Measurements from ENCODE around the gene LAMP1. TPM values are rescaled to one million over a fixed set of nuclear protein-coding genes. Genes with fewer than 3 reads are reported as not detected.

The LAMP1 gene
- total RNA-seq, 2 experiments from 2014 or later: 72.2 to 80.7 TPM

GRCh38 chr13:113320226-113320875 lies 23.3 kb downstream of the LAMP1 start:
- H3K27ac ChIP-seq (ENCODE audit: low read depth in 1 of 2, low read length in 2 of 2): no peak overlapping the region
- H3K4me1 Mint-ChIP-seq (ENCODE audit: low read depth): no peaks in the 10 kb centered on the region
- no peaks in the 10 kb centered on the region for H3K4me1 ChIP-seq (ENCODE audit: insufficient read depth, low read length)
- peaks cover 62% of the 10 kb centered on the region for H3K36me3 ChIP-seq (ENCODE audit: insufficient read depth, low read length)
- intact Hi-C loops (cut with DNase I, micrococcal nuclease): no loop called here
- no peak overlapping the region for H3K4me3 ChIP-seq (ENCODE audit: low read length)
- H3K27me3 Mint-ChIP-seq: no peaks in the 10 kb centered on the region
- ChIA-PET POLR2A (no interaction called here), CTCF (no interaction called here)
- no peaks in the 10 kb centered on the region for H3K27me3 ChIP-seq (ENCODE audit: control insufficient read depth in 1 of 2, insufficient read depth in 2 of 2, low read length in 2 of 2)
- H3K27ac Mint-ChIP-seq: no peak overlapping the region
- no peak overlapping the region for H3K4me3 Mint-ChIP-seq
- H3K36me3 Mint-ChIP-seq (ENCODE audit: low read depth): peaks cover 86% of the 10 kb centered on the region
- H3K9me3 Mint-ChIP-seq: no peaks in the 10 kb centered on the region
- ATAC-seq (ENCODE audit: poor library complexity) (no peak), DNase-seq (no peak)
- no peak for TF ChIP-seq CTCF (IDR thresholded peaks at IDR 0.05)
- H3K9me3 ChIP-seq (ENCODE audit: control insufficient read depth in 1 of 2, insufficient read depth in 1 of 2, low read length in 2 of 2): no peaks in the 10 kb centered on the region

DNA sequence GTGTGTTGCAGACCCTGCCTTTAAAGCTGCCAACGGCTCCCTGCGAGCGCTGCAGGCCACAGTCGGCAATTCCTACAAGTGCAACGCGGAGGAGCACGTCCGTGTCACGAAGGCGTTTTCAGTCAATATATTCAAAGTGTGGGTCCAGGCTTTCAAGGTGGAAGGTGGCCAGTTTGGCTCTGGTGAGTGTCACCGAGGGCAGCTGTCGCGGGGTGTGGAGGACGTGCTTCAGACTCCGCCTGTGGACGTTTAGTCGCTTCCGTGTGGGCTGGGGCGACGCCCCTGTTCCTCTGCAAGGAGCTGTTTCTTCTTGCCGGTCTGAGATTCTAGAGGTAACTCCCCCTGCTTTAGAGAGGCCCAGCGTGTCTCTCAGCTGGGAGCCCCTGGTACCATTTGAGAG lies 24.5 kb downstream of the LAMP1 start:
- no peaks in the 10 kb centered on the region for H3K27me3 ChIP-seq (ENCODE audit: control insufficient read depth in 1 of 2, insufficient read depth in 2 of 2, low read length in 2 of 2)
- peaks cover 85% of the 10 kb centered on the region for H3K36me3 Mint-ChIP-seq (ENCODE audit: low read depth)
- H3K27ac ChIP-seq (ENCODE audit: low read depth in 1 of 2, low read length in 2 of 2): no peak overlapping the region
- H3K4me1 Mint-ChIP-seq (ENCODE audit: low read depth): no peaks in the 10 kb centered on the region
- ATAC-seq (ENCODE audit: poor library complexity): no peak
- H3K27me3 Mint-ChIP-seq: no peaks in the 10 kb centered on the region
- ChIA-PET CTCF (no interaction called here), POLR2A (no interaction called here)
- no peak for DNase-seq
- H3K4me3 ChIP-seq (ENCODE audit: low read length): no peak overlapping the region
- H3K9me3 ChIP-seq (ENCODE audit: control insufficient read depth in 1 of 2, insufficient read depth in 1 of 2, low read length in 2 of 2): no peaks in the 10 kb centered on the region
- no peak for TF ChIP-seq CTCF (IDR thresholded peaks at IDR 0.05)
- no peak overlapping the region for H3K4me3 Mint-ChIP-seq
- peaks cover 58% of the 10 kb centered on the region for H3K36me3 ChIP-seq (ENCODE audit: insufficient read depth, low read length)
- H3K4me1 ChIP-seq (ENCODE audit: insufficient read depth, low read length): no peaks in the 10 kb centered on the region
- intact Hi-C loops (cut with DNase I, micrococcal nuclease): no loop called here
- no peak overlapping the region for H3K27ac Mint-ChIP-seq
- no peaks in the 10 kb centered on the region for H3K9me3 Mint-ChIP-seq

- POLR2A ChIA-PET: no interaction called here
- H3K4me1 Mint-ChIP-seq (ENCODE audit: low read depth): no peaks in the 10 kb centered on the region
- no peak overlapping the region for H3K27ac ChIP-seq (ENCODE audit: low read depth in 1 of 2, low read length in 2 of 2)
- no peak for TF ChIP-seq CTCF (IDR thresholded peaks at IDR 0.05)
- H3K4me1 ChIP-seq (ENCODE audit: insufficient read depth, low read length): no peaks in the 10 kb centered on the region
- CTCF ChIA-PET: no interaction called here
- no peak overlapping the region for H3K4me3 ChIP-seq (ENCODE audit: low read length)
- no peak for ATAC-seq (ENCODE audit: poor library complexity)
- H3K36me3 ChIP-seq (ENCODE audit: insufficient read depth, low read length): peaks cover 54% of the 10 kb centered on the region
- intact Hi-C loops (cut with DNase I, micrococcal nuclease): no loop called here
- H3K36me3 Mint-ChIP-seq (ENCODE audit: low read depth): peaks cover 80% of the 10 kb centered on the region
- DNase-seq: no peak
- H3K9me3 ChIP-seq (ENCODE audit: control insufficient read depth in 1 of 2, insufficient read depth in 1 of 2, low read length in 2 of 2): no peaks in the 10 kb centered on the region
- no peak overlapping the region for H3K4me3 Mint-ChIP-seq
- H3K9me3 Mint-ChIP-seq: no peaks in the 10 kb centered on the region
- no peaks in the 10 kb centered on the region for H3K27me3 ChIP-seq (ENCODE audit: control insufficient read depth in 1 of 2, insufficient read depth in 2 of 2, low read length in 2 of 2)
- H3K27ac Mint-ChIP-seq: no peak overlapping the region
- H3K27me3 Mint-ChIP-seq: no peaks in the 10 kb centered on the region
Observed at GRCh38 chr13:113322043-113322461, 25.0 kb downstream of the LAMP1 start.
